Endothelial cell of coronary artery (primary cell): Measurements from ENCODE around the gene PRPSAP2. TPM values are rescaled to one million over a fixed set of nuclear protein-coding genes. Genes with fewer than 3 reads are reported as not detected.

ENCODE experiments used
- total RNA-seq: library from RNA; depleted of rRNA; stranded (reverse); fragments of >200 nt; gene quantifications from 2 replicates; pipeline ENCODE4 v1.2.3, GENCODE V29; 2014

Gene PRPSAP2
- total RNA-seq = 38.7 and 59.2 TPM in 2 replicates

DNA sequence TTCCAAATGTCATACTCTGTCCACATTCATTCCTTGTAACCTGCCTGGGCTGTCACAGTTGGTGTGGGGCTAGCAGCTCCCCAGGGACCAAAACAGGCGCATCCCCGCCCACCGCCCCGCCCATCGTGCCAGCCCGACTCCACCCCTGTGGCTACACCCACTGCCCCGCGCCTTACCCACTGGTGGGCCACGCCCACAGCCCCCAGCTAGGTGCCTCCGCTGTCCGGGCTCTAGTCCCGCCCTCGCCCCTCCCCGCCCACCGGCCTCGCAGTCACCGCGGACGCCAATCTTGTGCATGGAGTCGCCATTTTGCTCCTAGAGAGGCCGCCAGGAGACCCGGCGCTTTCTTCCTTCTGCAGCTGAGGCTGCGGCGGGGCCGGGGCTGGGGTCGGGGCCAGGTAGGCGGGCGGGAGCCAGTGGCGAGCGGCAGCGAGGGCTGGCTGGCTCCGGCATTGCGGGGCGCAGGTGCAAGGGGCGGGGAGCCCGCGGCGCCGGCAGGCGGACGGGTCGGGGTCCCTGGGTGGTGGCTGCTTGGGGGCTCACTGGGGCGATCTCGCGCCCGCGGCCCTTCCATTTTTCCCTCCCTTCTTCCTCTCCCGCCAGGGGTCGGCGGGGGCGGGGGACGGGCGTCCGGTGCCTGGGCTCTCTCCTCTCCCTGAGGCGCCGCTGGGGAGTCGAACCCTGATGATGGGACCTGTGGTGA, at the start of gene PRPSAP2:
PRPSAP2 (plus strand) TSS at position 268 of the 703 bp plus-strand sequence. CDS start 7,703 bp downstream, outside the sequence.

GRCh38 chr17:18951941-18952842, 94.3 kb downstream of the PRPSAP2 start, which contains the start of gene SLC5A10:
SLC5A10 (plus strand) TSS chr17:18952165; CDS start chr17:18952206, 41 bp downstream.

Other genes with a start within 250 kb of the PRPSAP2 start
- not detected in 2 replicates for gene TBC1D28, start 213.7 kb upstream of the PRPSAP2 start, total RNA-seq
- 2.2 and 2.4 TPM in 2 replicates for gene FOXO3B, start 175.8 kb upstream of the PRPSAP2 start, total RNA-seq
- gene FBXW10, start 114.1 kb upstream of the PRPSAP2 start, total RNA-seq = under 0.01 TPM in 1 of 2 replicates, not detected in the other
- gene TVP23B, start 76.9 kb upstream of the PRPSAP2 start, total RNA-seq = 73.2 and 80.2 TPM in 2 replicates
- not detected in 2 replicates for gene SLC5A10, start 94.0 kb downstream of the PRPSAP2 start, total RNA-seq
- 8.2 and 14.2 TPM in 2 replicates for gene FAM83G, start 146.6 kb downstream of the PRPSAP2 start, total RNA-seq
- gene GRAP, start 188.8 kb downstream of the PRPSAP2 start, total RNA-seq = 25.3 and 26.1 TPM in 2 replicates